Kasumi-1 (cell line): ENCODE results near the gene FAM9B.
"Not testable (repeated sequence)": the region's sequence is repeated elsewhere in the genome, so short reads cannot be mapped to it uniquely, and the experiment has no call there.

ENCODE experiments used
- DNase-seq, 2 experiments: peaks; one replicate each; lab custom pipeline; 2025; lab: John Stamatoyannopoulos, UW

Gene FAM9B

DNA sequence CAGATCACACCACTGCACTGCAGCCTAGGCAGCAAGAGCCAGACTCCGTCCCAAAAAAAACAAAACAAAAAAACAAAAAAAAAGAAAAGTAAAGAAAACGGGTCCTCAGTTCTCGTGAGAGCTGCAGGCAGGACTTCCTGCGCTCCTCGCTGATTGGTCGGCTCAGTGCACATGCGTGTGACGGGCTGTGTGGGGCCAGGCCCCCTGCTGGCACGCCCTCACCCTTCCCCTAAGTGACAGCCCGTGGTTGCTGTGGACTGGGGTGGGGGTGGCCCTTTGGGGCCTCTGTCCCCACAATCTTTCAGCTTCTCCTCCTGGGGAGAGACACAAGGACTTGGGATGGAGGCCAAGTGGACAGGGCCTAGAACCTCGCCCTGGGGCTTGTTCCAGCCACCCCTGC, at the start of gene FAM9B:
Gene FAM9B, minus strand, starts transcription at position 139 of the 400 bp plus-strand sequence. CDS start 1,141 bp downstream, outside the sequence.
- no peak for DNase-seq

GRCh38 chrX:9081271-9081670, 47.3 kb upstream of the FAM9B start:
- no peak for DNase-seq

GRCh38 chrX:9074326-9074725, 40.4 kb upstream of the FAM9B start:
- DNase-seq, result no peak

DNA sequence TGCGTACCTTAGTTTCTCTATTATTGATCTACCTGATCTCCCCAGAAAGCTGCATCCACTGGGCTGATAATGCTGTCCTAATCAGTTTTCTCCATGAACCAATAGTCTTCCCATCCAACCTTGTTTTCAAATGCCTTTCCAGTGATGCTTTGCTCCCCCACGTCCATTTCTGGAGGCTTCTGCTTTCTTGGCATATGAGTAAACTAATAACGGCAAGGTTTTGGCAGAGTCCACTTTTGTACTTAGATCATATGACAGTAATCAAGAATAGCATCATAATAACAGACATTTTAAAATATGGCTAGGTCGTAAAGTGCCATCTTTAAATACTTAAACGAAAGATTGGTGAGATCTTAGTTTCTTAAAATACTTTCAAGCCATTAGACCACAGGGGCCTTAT, 38.4 kb upstream of the FAM9B start:
- DNase-seq, result no peak

DNA sequence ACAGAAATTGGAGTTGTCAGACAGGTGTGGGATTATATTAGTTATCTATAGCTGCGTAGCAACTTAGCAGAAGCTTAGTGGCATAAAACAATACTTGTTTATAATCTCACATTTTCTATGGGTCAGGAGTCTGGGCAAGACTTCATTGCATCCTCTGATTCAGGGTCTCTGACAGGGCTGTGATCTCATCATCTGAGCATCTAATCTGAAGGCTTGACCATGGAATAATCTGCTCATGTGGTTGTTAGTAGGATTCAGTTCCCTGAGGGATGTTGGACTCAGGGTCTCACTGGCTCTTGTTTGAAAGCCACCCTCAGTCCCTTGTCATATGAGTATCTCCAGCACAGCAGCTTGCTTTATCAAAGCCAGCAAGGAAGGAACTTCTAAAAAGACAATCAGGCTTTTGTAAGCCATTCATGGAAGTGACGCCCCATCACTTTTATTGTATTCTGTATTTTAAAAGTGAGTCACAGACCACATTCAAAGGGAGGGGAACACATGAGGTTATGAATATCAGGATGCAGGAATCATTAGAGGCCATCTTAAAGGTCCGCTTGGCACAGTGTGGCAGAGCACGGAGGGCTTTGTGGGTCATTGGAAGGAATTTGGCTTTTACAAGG, 37.2 kb upstream of the FAM9B start:
- no peak for DNase-seq

GRCh38 chrX:9069573-9069972, 35.6 kb upstream of the FAM9B start:
- DNase-seq, result no peak

- no peak for DNase-seq
Observed at GRCh38 chrX:9064694-9065093, 30.8 kb upstream of the FAM9B start.

- DNase-seq, result no peak
Observed at GRCh38 chrX:9062641-9063040, 28.7 kb upstream of the FAM9B start.

DNA sequence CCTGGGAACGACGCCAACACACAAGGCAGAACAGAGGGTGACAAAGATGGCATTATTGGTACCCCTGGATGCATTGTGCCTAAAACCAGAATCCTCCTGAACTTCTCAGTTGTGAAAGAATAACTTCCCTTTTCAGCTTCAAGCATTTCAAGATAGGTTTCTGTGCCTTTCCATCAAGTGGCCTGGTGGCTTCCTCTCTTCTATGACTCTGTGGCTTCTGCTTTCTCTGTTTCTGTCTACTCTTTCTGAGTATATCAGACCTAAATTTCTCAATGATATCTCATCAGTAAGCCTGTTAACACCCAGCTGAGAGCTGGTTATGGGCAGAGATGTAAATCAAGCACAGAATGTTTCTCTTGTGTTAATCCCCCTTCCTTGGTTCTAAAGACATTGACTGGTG, 21.4 kb upstream of the FAM9B start:
- peak; percentile 46 to 68 for DNase-seq

DNA sequence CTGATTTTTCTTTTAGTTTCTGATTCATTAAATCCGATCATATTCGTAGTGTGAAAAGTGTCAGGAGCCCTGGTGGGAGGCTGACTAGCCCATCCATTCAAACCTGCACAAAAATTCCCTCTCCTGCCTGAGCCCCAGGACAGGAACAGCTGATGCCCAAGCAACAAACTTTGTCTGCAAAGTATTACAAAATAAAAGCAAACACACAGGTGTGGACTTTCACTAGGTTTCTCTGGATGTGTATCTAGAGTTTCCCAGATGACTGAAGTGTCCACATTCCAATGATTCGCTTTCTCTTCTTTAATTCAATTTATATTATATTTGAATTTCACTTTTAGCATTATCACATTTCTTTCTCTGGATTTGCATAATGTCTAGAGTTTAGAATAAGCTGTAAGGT, 18.2 kb upstream of the FAM9B start:
- no peak for DNase-seq

DNA sequence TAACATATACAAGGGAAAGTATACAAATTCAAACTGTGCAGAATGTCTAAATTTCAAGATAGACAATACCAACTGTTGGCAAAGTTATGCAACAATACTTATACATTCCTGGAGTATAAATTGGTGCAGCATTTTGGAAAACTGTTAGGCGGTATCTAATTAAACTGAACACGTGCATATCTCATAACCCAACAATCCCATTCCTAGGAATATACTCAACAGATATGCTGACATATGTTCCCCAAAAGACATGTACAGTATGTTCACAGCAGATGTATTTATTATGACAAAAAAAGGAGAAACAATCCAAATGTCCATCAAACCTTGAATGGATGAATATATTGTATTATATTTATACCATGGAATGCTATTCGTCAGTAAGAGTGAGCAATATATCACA, 16.4 kb upstream of the FAM9B start:
- no peak for DNase-seq

- no peak for DNase-seq
Observed at GRCh38 chrX:9048801-9049200, 14.9 kb upstream of the FAM9B start.

- DNase-seq, result no peak
Observed at GRCh38 chrX:9038244-9038643, 4.3 kb upstream of the FAM9B start.

GRCh38 chrX:9037296-9037695, 3.4 kb upstream of the FAM9B start:
- DNase-seq, result no peak

DNA sequence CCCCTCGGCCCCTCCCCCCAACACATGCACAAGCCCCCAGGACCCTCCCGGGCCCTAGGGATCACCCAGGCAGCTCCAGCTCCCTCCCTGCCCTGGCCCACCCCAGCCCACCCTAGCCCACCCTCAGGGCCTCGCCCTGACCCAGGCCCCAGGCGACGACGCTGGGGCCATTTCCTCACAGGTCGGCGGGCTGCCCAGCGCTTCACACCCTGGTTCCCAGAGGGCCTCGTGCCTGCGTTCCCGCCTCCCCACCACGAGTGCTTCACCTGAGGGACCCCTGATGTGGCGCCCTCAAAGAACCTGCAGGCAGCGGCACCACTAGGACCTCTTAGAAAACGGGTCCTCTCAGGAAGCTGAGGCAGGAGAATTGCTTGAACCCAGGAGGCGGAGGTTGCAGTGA, 341 bp downstream of the FAM9B start:
- no peak for DNase-seq

DNA sequence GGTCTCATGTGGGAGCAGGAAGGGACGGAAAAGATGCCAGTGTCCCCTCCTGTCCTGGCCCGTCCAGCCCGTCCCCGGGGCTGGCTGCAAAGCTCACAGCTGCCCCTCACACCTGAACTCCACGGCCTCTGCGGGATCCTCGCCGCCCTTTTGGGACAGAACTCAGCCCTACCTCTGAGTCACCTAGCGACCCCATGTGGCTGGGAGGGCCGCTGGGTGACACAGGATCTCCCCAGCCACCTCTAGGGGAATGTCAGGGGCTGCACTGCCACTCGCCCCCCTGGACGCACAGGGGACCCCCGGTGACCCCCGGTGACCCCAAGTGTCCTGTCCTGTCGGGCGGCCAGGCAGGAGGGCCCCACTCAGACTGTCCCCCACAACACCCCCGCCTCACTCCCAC, 748 bp downstream of the FAM9B start:
- DNase-seq, result no peak

- DNase-seq, result no peak
Observed at GRCh38 chrX:9023293-9023692, 10.6 kb downstream of the FAM9B start.

DNA sequence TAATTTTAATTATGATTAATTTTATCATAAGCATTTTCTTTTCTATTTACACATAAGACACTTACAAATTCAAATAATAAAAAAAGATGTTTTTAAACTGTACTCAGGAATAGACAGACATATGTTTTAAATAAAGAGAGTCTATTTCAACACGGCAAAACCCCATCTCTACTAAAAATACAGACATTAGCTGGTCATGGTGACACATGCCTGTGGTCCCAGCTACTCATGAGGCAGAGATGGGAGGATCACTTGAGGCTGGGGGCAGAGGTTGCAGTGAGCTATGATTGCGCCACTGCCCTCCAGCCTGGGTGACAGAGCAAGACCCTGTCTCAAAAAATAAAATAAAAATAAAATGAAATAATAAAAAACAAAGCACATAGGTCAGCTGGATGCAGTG, 14.8 kb downstream of the FAM9B start:
- DNase-seq, result no peak

DNA sequence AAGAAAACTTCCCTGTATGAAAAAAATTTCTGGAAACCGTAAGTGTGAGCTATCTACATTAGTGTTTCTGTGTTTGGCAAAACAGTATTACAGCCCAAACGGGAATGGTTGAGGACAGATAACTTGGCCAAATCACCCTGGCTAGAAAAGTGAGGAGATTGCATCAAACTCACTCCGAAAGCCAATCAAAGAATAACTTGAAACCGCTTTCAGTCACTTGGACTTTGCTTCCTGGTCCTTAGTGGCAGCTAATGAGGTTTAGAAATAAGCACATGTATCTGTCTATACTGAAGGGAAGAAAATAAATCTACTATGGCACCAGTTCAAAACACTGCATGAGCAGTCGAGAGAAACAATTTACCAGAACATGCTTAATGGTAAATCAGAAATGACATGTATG, 15.6 kb downstream of the FAM9B start:
- DNase-seq, result not testable (repeated sequence)

DNA sequence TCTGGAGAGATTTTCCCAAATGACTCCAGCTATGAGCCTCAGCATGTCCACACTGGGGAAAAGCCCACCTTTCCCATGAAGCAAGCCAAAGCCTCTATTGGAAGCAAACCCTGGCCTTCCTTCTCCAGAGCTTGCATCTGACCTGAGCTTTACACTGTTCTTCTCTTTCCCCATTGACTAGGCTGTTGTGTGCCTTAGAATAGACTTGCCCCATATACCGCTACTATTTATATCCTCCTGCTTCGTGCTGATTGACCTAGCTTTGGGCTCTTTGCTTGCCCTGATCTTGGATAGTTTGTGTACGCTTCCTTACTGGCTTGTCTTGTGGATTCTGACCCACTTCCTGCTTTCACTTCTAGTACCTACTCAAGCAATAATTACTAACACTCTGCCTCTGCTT, 30.9 kb downstream of the FAM9B start:
- DNase-seq, result peak; percentile 0 to 5

- no peak for DNase-seq
Observed at GRCh38 chrX:8988446-8988845, 45.5 kb downstream of the FAM9B start.

DNA sequence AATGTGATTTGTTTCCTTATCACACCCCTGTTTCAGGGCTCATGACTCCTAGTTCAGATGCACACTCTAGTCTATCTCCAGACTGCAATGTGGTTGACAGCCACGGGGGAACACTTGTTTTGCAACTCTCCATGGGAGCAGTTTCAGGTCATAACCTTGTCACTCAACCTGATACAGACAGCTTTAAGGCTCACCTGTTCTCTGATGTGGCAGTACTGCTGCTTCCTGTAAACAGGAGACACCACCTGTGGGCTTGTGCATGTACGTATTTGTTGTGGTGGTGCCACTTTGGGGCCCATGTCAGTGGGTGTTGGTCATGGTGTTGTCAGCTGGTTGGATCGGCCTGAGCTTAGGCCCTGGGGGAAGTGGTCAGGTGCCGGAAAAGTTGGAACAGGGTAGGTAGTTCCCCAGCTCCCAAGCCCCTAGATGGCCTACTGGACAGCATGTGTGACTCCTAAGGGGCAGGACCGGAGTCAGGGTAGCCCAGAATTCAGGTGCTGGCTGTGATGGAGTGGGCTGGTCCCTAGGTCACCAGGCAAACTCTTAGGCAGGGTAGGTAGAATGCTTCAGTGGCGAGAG, 46.2 kb downstream of the FAM9B start:
- no peak for DNase-seq

GRCh38 chrX:8984231-8984630, 49.7 kb downstream of the FAM9B start:
- no peak for DNase-seq

DNA sequence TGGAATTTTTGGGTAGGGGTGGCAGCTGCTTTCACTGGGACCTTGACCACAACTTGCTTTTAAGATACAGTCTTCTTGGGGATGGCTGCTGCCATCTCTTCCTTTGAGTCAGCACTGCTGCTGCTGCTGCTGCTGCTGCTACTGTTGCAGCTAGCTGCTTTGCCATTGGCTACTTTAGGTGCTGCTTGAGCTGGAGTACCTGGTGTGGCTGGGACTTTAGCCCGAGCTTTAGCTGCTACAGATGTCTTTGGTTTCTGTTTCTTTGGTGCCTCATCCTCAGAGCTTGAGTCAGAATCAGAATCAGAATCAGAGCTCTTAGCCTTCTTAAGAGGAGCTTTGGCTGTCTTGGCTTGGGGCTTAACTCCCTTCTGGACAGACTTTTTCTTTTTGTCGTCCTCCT, 52.2 kb downstream of the FAM9B start:
- no peak for DNase-seq
